Umbilical cord (tissue), 1 donor: ENCODE measurements around the gene GBX1. TPM values are rescaled to one million over a fixed set of nuclear protein-coding genes. Genes with fewer than 3 reads are reported as not detected.

Experiments
- total RNA-seq: library from RNA; depleted of rRNA; stranded (reverse); fragments of >200 nt; gene quantifications from one replicate; pipeline ENCODE4 v1.2.3, GENCODE V29; 2014; ENCODE audit warnings: low replicate concordance; ENCODE audit not compliant: insufficient read depth

GBX1 gene
- total RNA-seq, 1 donor from 2014 or later: not detected

Other genes starting within 250 kb of the GBX1 start
- gene KCNH2, start 189.4 kb downstream of the GBX1 start, total RNA-seq: 25.3 TPM
- gene NOS3, start 176.7 kb downstream of the GBX1 start, total RNA-seq: 4.6 TPM
- gene ATG9B, start 143.2 kb downstream of the GBX1 start, total RNA-seq: 2.6 TPM
- 27.7 TPM for gene ABCB8, start 139.2 kb downstream of the GBX1 start, total RNA-seq
- 2.2 TPM for gene ASIC3, start 119.2 kb downstream of the GBX1 start, total RNA-seq
- 5.5 TPM for gene CDK5, start 109.8 kb downstream of the GBX1 start, total RNA-seq
- 52.0 TPM for gene SLC4A2, start 108.1 kb downstream of the GBX1 start, total RNA-seq
- 63.1 TPM for gene FASTK, start 86.9 kb downstream of the GBX1 start, total RNA-seq
- gene TMUB1, start 84.2 kb downstream of the GBX1 start, total RNA-seq: 26.0 TPM
- gene AGAP3, start 81.2 kb downstream of the GBX1 start, total RNA-seq: 66.0 TPM
- not detected for gene ASB10, start 19.6 kb upstream of the GBX1 start, total RNA-seq
- gene H2BK1, start 42.8 kb upstream of the GBX1 start, total RNA-seq: not detected
- 12.8 TPM for gene ABCF2, start 59.5 kb upstream of the GBX1 start, total RNA-seq
- gene CHPF2, start 64.8 kb upstream of the GBX1 start, total RNA-seq: 33.5 TPM
- 59.0 TPM for gene SMARCD3, start 81.0 kb upstream of the GBX1 start, total RNA-seq
- 56.8 TPM for gene NUB1, start 174.1 kb upstream of the GBX1 start, total RNA-seq
- 34.7 TPM for gene WDR86, start 242.3 kb upstream of the GBX1 start, total RNA-seq